ENCODE data around the gene GAS5.

DNA sequence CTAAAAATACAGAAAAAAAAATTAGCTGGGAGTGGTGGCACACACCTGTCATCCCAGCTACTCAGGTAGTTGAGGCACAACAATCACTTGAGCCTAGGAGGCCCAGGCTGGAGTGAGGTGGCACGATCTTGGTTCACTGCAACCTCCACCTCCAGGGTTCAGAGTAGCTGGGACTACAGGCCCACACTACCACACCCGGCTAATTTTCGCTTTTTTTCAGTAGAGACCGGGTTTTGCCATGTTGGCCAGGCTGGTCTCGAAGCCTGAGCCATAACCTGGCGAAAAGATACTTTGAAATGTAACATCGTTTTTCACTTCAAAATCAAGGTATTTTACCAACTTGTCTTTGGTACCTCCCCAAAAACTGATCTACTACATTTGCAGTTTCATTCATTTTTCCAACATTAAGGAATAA lies 6.1 kb downstream of the GAS5 start:
- TF ChIP-seq, protein P1, sequence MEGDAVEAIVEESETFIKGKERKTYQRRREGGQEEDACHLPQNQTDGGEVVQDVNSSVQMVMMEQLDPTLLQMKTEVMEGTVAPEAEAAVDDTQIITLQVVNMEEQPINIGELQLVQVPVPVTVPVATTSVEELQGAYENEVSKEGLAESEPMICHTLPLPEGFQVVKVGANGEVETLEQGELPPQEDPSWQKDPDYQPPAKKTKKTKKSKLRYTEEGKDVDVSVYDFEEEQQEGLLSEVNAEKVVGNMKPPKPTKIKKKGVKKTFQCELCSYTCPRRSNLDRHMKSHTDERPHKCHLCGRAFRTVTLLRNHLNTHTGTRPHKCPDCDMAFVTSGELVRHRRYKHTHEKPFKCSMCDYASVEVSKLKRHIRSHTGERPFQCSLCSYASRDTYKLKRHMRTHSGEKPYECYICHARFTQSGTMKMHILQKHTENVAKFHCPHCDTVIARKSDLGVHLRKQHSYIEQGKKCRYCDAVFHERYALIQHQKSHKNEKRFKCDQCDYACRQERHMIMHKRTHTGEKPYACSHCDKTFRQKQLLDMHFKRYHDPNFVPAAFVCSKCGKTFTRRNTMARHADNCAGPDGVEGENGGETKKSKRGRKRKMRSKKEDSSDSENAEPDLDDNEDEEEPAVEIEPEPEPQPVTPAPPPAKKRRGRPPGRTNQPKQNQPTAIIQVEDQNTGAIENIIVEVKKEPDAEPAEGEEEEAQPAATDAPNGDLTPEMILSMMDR (conservative IDR thresholded peaks at IDR 0.05; ENCODE audit: low read length): no peak
- no peak for TF ChIP-seq EZH2phosphoT487 (IDR thresholded peaks at IDR 0.05; ENCODE audit: borderline replicate concordance, low read depth, low read length)
